HepG2 (cell line): Measurements from ENCODE around the gene PPM1G.

Experiments used
- MED13 ChIP-seq: sonication (generic); formaldehyde crosslinking; IDR thresholded peaks from 2 replicates; pipeline ENCODE4 v1.5.0; 2020; ENCODE audit warnings: missing genetic modification reagents
- POLR2A ChIP-seq, 2 experiments: IDR thresholded peaks; 2 replicates each; pipeline ENCODE4 v1.6.1; 2011; ENCODE audit warnings: low read depth in 2 of 2, low read length in 2 of 2, mild to moderate bottlenecking in 1 of 2, moderate library complexity in 1 of 2; ENCODE audit not compliant: insufficient read depth in 1 of 2
- SIN3A ChIP-seq: IDR thresholded peaks from 2 replicates; pipeline ENCODE4 v1.6.1; 2011; ENCODE audit warnings: low read depth, mild to moderate bottlenecking, control low read depth, low read length, borderline replicate concordance

GRCh38 chr2:27378809-27379290 lies 30.5 kb downstream of the PPM1G start:
- no peak for TF ChIP-seq MED13 (CRISPR knock-in tag)
- no peak for TF ChIP-seq SIN3A
- TF ChIP-seq POLR2A (IDR thresholded peaks at IDR 0.05; ENCODE audit: insufficient read depth in 1 of 2, low read depth in 2 of 2, low read length in 2 of 2): no peak
